Trophoblast cell (in vitro differentiated cells and primary cell): Measurements from ENCODE around the gene SPRED2.
"Not testable (repeated sequence)": the region's sequence is repeated elsewhere in the genome, so short reads cannot be mapped to it uniquely, and the experiment has no call there.

Experiments
- DNase-seq, 2 donors: peaks; one replicate each; pipeline ENCODE4 v3.0.0-alpha.2; 2016
- H2AFZ ChIP-seq: 2 replicates; pipeline ENCODE4 v1.6.1; 2013; ENCODE audit warnings: low read length, moderate library complexity, mild to moderate bottlenecking; ENCODE audit not compliant: insufficient read depth, poor library complexity
- H2AK5ac ChIP-seq: 2 replicates; pipeline ENCODE4 v1.6.1; 2013; ENCODE audit warnings: mild to moderate bottlenecking, low read length
- H2BK120ac ChIP-seq: 2 replicates; pipeline ENCODE4 v1.6.1; 2013; ENCODE audit warnings: low read length, mild to moderate bottlenecking, moderate library complexity; ENCODE audit not compliant: insufficient read depth, poor library complexity
- H2BK12ac ChIP-seq: 2 replicates; pipeline ENCODE4 v1.6.1; 2013; ENCODE audit warnings: mild to moderate bottlenecking, low read length, moderate library complexity
- H2BK5ac ChIP-seq: 2 replicates; pipeline ENCODE4 v1.6.1; 2013; ENCODE audit warnings: low read length, low read depth, moderate library complexity, mild to moderate bottlenecking; ENCODE audit not compliant: poor library complexity
- H3K14ac ChIP-seq: 2 replicates; pipeline ENCODE4 v1.6.1; 2013; ENCODE audit warnings: mild to moderate bottlenecking, low read length
- H3K18ac ChIP-seq: 2 replicates; pipeline ENCODE4 v1.6.1; 2013; ENCODE audit warnings: mild to moderate bottlenecking, low read length
- H3K23ac ChIP-seq: 2 replicates; pipeline ENCODE4 v1.6.1; 2013; ENCODE audit warnings: low read length
- H3K27ac ChIP-seq: 2 replicates; pipeline ENCODE4 v1.5.1; 2013; ENCODE audit warnings: low read depth, mild to moderate bottlenecking, inconsistent platforms, low read length, moderate library complexity
- H3K27me3 ChIP-seq: 2 replicates; pipeline ENCODE4 v1.6.1; 2013; ENCODE audit warnings: inconsistent platforms, mild to moderate bottlenecking, low read length, moderate library complexity; ENCODE audit not compliant: insufficient read depth
- H3K36me3 ChIP-seq, 2 experiments: 1 replicate in 1 of 2; 2 replicates in 1 of 2; pipeline ENCODE4 v1.6.1; 2013; ENCODE audit warnings: low read length in 2 of 2, mild to moderate bottlenecking in 2 of 2, moderate library complexity in 1 of 2; ENCODE audit not compliant: insufficient read depth in 2 of 2, control insufficient read depth in 1 of 2
- H3K4ac ChIP-seq: 2 replicates; pipeline ENCODE4 v1.6.1; 2013; ENCODE audit warnings: low read depth, mild to moderate bottlenecking, low read length, moderate library complexity
- H3K4me1 ChIP-seq, 2 experiments: 1 replicate in 1 of 2; 2 replicates in 1 of 2; pipeline ENCODE4 v1.6.1; 2013; ENCODE audit warnings: low read length in 2 of 2, mild to moderate bottlenecking in 2 of 2, moderate library complexity in 1 of 2; ENCODE audit not compliant: insufficient read depth in 2 of 2, control insufficient read depth in 1 of 2
- H3K4me2 ChIP-seq: 2 replicates; pipeline ENCODE4 v1.6.1; 2013; ENCODE audit warnings: inconsistent platforms, mild to moderate bottlenecking, low read length, moderate library complexity
- H3K4me3 ChIP-seq: 2 replicates; pipeline ENCODE4 v1.5.1; 2013; ENCODE audit warnings: mild to moderate bottlenecking, low read depth, low read length, inconsistent platforms
- H3K79me1 ChIP-seq: one replicate; pipeline ENCODE4 v1.6.1; 2013; ENCODE audit warnings: low read length
- H3K79me2 ChIP-seq: 2 replicates; pipeline ENCODE4 v1.6.1; 2013; ENCODE audit warnings: low read length, mild to moderate bottlenecking; ENCODE audit not compliant: control insufficient read depth, insufficient read depth, poor library complexity
- H3K9ac ChIP-seq: 2 replicates; pipeline ENCODE4 v1.6.1; 2013; ENCODE audit warnings: mild to moderate bottlenecking, low read length
- H3K9me3 ChIP-seq: 2 replicates; pipeline ENCODE4 v1.6.1; 2013; ENCODE audit warnings: low read depth, mild to moderate bottlenecking, control low read depth, inconsistent platforms, low read length; ENCODE audit not compliant: insufficient read depth
- H4K12ac ChIP-seq: 2 replicates; pipeline ENCODE4 v1.6.1; 2013; ENCODE audit warnings: low read depth, mild to moderate bottlenecking, low read length, moderate library complexity
- H4K8ac ChIP-seq: 2 replicates; pipeline ENCODE4 v1.6.1; 2013; ENCODE audit warnings: low read depth, mild to moderate bottlenecking, low read length, moderate library complexity
- H4K91ac ChIP-seq: one replicate; pipeline ENCODE4 v1.6.1; 2013; ENCODE audit warnings: low read depth, mild to moderate bottlenecking, low read length, moderate library complexity
- WGBS: extraction: QIAGEN DNeasy Blood & Tissue Kit; methylation state at CpG from one replicate; pipeline ENCODE4 v1.1.7; 2013; ENCODE audit warnings: missing lambda C conversion rate; ENCODE audit not compliant: insufficient read length, insufficient coverage; ENCODE audit errors: extremely low coverage; 5-methylcytosine and 5-hydroxymethylcytosine counted together

Gene SPRED2

DNA sequence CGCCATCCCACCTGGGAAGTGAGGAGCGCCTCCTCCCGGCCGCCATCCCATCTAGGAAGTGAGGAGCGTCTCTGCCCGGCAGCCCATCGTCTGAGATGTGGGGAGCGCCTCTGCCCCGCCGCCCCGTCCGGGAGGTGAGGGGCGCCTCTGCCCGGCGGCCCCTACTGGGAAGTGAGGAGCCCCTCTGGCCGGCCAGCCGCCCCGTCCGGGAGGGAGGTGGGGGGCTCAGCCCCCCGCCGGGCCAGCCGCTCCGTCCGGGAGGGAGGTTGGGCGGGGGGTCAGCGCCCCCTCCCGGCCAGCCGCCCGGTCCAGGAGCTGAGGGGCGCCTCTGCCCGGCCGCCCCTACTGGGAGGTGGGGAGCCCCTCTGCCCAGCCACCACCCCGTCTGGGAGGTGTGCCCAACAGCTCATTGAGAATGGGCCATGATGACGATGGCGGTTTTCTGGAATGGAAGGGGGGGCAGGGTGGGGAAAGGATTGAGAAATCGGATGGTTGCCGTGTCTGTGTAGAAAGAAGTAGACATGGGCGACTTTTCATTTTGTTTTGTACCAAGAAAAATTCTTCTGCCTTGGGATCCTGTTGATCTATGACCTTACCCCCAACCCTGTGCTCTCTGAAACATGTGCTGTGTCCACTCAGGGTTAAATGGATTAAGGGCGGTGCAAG lies 93.4 kb downstream of the SPRED2 start:
- not testable (repeated sequence) for DNase-seq, H4K12ac ChIP-seq, H2AK5ac ChIP-seq, H3K4me1 ChIP-seq, H3K79me2 ChIP-seq, H3K79me1 ChIP-seq, H2BK12ac ChIP-seq, H3K18ac ChIP-seq, H3K27me3 ChIP-seq, H3K23ac ChIP-seq, H2BK120ac ChIP-seq, H3K14ac ChIP-seq, H4K91ac ChIP-seq, H2BK5ac ChIP-seq, H2AFZ ChIP-seq, H3K27ac ChIP-seq, H4K8ac ChIP-seq, H3K4ac ChIP-seq, H3K4me3 ChIP-seq, H3K9ac ChIP-seq, H3K9me3 ChIP-seq, H3K4me2 ChIP-seq, H3K36me3 ChIP-seq
- no CpG with 5 or more reads among the region's 39 CpGs for WGBS

DNA sequence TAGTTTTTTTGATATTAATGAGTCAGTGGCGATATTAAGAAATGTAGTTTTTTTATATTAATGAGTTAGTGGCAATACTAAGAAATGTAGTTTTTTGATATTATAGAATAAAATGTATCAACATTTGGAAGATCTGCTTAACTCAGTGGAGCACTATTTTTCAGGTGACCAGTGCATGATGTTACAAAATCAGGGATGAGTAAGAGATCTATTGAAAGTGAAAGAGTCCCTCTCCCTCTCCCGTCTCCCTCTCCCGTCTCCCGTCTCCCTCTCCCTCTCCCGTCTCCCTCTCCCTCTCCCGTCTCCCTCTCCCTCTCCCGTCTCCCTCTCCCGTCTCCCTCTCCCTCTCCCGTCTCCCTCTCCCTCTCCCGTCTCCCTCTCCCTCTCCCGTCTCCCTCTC lies 94.5 kb downstream of the SPRED2 start:
- H4K12ac ChIP-seq, H3K14ac ChIP-seq, H3K23ac ChIP-seq, H2AK5ac ChIP-seq, H2BK120ac ChIP-seq, H3K4me1 ChIP-seq, H2BK5ac ChIP-seq, H3K18ac ChIP-seq, H3K79me2 ChIP-seq, DNase-seq, H3K4ac ChIP-seq, H2BK12ac ChIP-seq, H3K4me3 ChIP-seq, H3K9me3 ChIP-seq, H4K91ac ChIP-seq, H3K79me1 ChIP-seq, H3K36me3 ChIP-seq, H2AFZ ChIP-seq, H3K9ac ChIP-seq, H3K4me2 ChIP-seq, H3K27me3 ChIP-seq, H3K27ac ChIP-seq, H4K8ac ChIP-seq: not testable (repeated sequence)
- no CpG with 5 or more reads among the region's 11 CpGs for WGBS

DNA sequence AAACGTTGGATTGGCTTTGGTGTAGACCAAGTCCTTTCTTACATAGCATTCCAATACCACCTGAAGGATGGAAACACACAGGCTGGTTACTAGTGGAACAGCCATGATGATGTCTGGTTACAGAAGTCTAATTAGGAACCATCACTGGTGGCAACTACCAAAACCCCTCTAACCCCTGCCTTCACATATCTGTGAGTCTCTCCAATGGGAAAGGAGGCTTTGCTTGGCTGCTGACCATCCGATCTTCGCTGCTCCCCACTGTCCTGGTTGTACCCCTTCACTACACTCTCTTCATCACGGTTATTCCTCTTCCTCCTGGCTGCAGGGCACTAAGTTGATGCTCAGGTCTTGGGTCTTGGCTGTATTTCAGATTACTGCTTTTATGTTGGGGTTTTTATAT lies 97.7 kb downstream of the SPRED2 start:
- H2AFZ ChIP-seq: no peak overlapping the region
- no peak for DNase-seq
- H3K36me3 ChIP-seq: peaks cover 0 to 3% of the 10 kb centered on the region in 2 experiments
- H2BK120ac ChIP-seq: no peak overlapping the region
- no peaks in the 10 kb centered on the region for H3K9me3 ChIP-seq
- peaks cover 6 to 8% of the 10 kb centered on the region in 2 experiments for H3K4me1 ChIP-seq
- no peak overlapping the region for H3K4ac ChIP-seq
- no CpG with 5 or more reads among the region's 4 CpGs for WGBS
- H2AK5ac ChIP-seq: no peak overlapping the region
- no peak overlapping the region for H3K4me3 ChIP-seq
- no peak overlapping the region for H4K91ac ChIP-seq
- H3K79me2 ChIP-seq: no peaks in the 10 kb centered on the region
- no peak overlapping the region for H3K9ac ChIP-seq
- H4K12ac ChIP-seq: no peak overlapping the region
- H3K79me1 ChIP-seq: peaks cover 2% of the 10 kb centered on the region
- H3K14ac ChIP-seq: no peak overlapping the region
- no peak overlapping the region for H3K27ac ChIP-seq
- H3K27me3 ChIP-seq: no peaks in the 10 kb centered on the region
- H2BK12ac ChIP-seq: no peak overlapping the region
- no peak overlapping the region for H4K8ac ChIP-seq
- no peak overlapping the region for H2BK5ac ChIP-seq
- H3K4me2 ChIP-seq: no peak overlapping the region
- no peak overlapping the region for H3K18ac ChIP-seq
- no peak overlapping the region for H3K23ac ChIP-seq

DNA sequence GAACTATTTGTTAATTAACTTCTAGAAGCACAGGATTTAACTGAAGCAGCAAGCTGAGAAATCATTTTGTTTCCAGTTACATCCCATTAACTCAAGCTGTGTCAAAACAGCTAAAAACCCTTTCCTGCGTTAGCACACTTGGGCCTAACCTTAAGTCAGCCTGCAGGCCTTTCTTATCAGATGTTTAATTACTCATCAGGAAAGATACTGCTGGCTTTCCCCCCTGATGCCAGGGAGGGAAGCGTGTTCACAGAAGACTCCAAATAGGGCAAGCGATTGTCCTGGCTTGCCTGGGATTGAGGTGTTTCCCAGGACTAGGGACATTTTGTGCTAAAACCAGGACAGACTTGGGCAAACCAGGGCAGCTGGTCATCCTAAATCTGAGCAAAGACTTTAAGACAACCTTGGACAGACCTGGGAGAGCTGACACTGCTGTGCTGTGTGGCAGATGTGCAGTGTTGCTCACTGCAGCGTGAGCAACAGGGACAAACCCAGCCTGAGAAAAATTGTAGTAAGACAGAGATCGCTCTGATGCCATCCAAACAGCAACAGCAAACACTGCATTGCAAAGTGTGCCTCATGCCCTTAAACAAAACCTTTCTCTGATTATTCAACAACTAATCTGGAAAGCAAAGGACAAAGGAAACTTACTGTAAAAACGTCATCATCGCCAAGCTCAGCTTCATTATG lies 100.9 kb downstream of the SPRED2 start:
- Histone ChIP-seq H2BK5ac (no peak overlapping the region), H2BK120ac (no peak overlapping the region), H3K4me2 (no peak overlapping the region), H3K79me1 (peaks cover 2% of the 10 kb centered on the region), H3K27me3 (no peaks in the 10 kb centered on the region), H3K4ac (no peak overlapping the region), H3K23ac (no peak overlapping the region), H4K91ac (no peak overlapping the region), H2AFZ (no peak overlapping the region), H3K4me1 (peaks cover 6 to 12% of the 10 kb centered on the region in 2 experiments), H3K4me3 (no peak overlapping the region), H3K9me3 (no peaks in the 10 kb centered on the region), H3K36me3 (peaks cover 0 to 3% of the 10 kb centered on the region in 2 experiments), H4K12ac (no peak overlapping the region), H3K9ac (no peak overlapping the region), H2AK5ac (no peak overlapping the region), H3K18ac (no peak overlapping the region), H3K27ac (no peak overlapping the region), H3K14ac (no peak overlapping the region), H2BK12ac (no peak overlapping the region), H3K79me2 (no peaks in the 10 kb centered on the region), H4K8ac (no peak overlapping the region)
- DNase-seq: peak; percentile 55 to 73
- no CpG with 5 or more reads among the region's 7 CpGs for whole genome bisulfite sequencing
